ENCODE data around the gene MEIOSIN. TPM values are rescaled to one million over a fixed set of nuclear protein-coding genes. Genes with fewer than 3 reads are reported as not detected.
A peak's percentile ranks its signal among the peaks of the same experiment; 100 is the strongest.
"Not testable (repeated sequence)": the region's sequence is repeated elsewhere in the genome, so short reads cannot be mapped to it uniquely, and the experiment has no call there.

MEIOSIN gene
- total RNA-seq, 1 donor from 2014 or later: not detected

DNA sequence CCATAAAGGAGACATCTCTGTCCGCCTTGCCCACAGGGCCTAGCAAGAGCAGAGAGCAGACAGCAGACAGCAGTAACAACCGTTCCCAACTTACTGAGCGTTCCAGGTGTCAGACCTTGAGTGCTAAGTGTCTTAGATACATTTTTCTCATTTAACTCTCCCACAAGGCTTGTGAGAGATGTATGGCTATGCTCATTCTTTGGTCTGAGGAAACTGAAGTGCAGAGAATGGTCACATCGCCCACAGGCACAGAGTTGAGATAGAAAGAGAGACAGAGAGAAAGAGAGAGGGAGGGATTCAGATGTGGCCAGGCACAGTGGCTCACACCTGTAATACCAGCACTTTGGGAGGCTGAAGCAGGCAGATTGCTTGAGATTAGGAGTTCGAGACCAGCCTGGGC is 14.3 kb downstream of the MEIOSIN start:
- no peaks in the 10 kb centered on the region for H3K27me3 ChIP-seq (ENCODE audit: control insufficient read depth in 3 of 3, insufficient read depth in 3 of 3, low read length in 3 of 3)

DNA sequence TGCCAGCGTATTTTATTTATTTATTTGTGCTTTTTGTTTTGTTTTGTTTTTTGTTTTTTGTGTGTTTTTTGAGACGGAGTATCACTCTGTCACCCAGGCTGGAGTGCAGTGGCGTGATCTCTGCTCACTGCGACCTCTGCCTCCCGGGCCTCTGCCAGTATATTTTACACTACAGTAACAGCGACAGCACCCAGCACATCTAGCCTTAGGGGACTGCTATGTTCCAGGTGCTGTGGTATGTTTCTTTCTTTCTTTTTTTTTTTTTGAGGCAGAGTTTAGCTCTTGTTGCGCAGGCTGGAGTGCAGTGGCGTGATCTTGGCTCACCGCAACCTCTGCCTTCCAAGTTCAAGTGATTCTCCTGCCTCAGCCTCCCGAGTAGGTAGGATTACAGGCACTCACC is 18.2 kb downstream of the MEIOSIN start:
- not testable (repeated sequence) for H3K27ac ChIP-seq (ENCODE audit: low read depth, low read length); H3K4me3 ChIP-seq (ENCODE audit: low read length in 3 of 3); H3K27me3 ChIP-seq (ENCODE audit: control insufficient read depth in 3 of 3, insufficient read depth in 3 of 3, low read length in 3 of 3); H3K36me3 ChIP-seq (ENCODE audit: control insufficient read depth in 3 of 3, insufficient read depth in 3 of 3, low read length in 3 of 3); H3K9ac ChIP-seq (ENCODE audit: low read depth in 1 of 3, low read length in 3 of 3); H3K4me1 ChIP-seq (ENCODE audit: control insufficient read depth in 3 of 3, insufficient read depth in 3 of 3, low read length in 3 of 3); H3K9me3 ChIP-seq (ENCODE audit: control insufficient read depth in 3 of 3, low read length in 3 of 3)

More for the DNA sequence above, 14.3 kb downstream of the MEIOSIN start:
- no peaks in the 10 kb centered on the region for H3K36me3 ChIP-seq (ENCODE audit: control insufficient read depth in 3 of 3, insufficient read depth in 3 of 3, low read length in 3 of 3)
- H3K9me3 ChIP-seq (ENCODE audit: control insufficient read depth in 3 of 3, low read length in 3 of 3): no peaks in the 10 kb centered on the region
- no peak overlapping the region for H3K27ac ChIP-seq (ENCODE audit: low read depth, low read length)
- no peak overlapping the region for H3K4me3 ChIP-seq (ENCODE audit: low read length in 3 of 3)
- no peak overlapping the region for H3K9ac ChIP-seq (ENCODE audit: low read depth in 1 of 3, low read length in 3 of 3)
- H3K4me1 ChIP-seq (ENCODE audit: control insufficient read depth in 3 of 3, insufficient read depth in 3 of 3, low read length in 3 of 3): no peaks in the 10 kb centered on the region

DNA sequence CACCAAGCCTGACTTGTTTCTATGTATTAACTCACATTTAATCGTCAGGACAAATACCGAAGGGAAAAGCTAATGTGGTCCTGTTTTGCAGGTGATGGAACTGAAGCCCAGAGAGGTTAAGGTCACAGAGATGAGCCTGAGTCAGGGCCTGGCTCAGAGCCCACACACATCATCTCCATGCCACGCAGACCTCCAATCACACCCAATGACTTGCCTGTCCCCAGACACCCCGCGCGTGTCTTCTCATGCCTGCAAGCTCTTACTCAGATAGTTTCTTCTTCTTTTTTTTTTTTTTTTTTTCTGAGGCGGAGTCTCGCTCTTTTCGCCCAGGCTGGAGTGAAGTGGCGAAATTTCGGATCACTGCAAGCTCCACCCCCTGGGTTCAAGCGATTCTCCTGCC is 19.4 kb downstream of the MEIOSIN start:
- no peak overlapping the region for H3K27ac ChIP-seq (ENCODE audit: low read depth, low read length)
- H3K9me3 ChIP-seq (ENCODE audit: control insufficient read depth in 3 of 3, low read length in 3 of 3): no peaks in the 10 kb centered on the region
- no peaks in the 10 kb centered on the region for H3K36me3 ChIP-seq (ENCODE audit: control insufficient read depth in 3 of 3, insufficient read depth in 3 of 3, low read length in 3 of 3)
- no peaks in the 10 kb centered on the region for H3K27me3 ChIP-seq (ENCODE audit: control insufficient read depth in 3 of 3, insufficient read depth in 3 of 3, low read length in 3 of 3)
- no peak overlapping the region for H3K4me3 ChIP-seq (ENCODE audit: low read length in 3 of 3)
- H3K4me1 ChIP-seq (ENCODE audit: control insufficient read depth in 3 of 3, insufficient read depth in 3 of 3, low read length in 3 of 3): no peaks in the 10 kb centered on the region
- no peak overlapping the region for H3K9ac ChIP-seq (ENCODE audit: low read depth in 1 of 3, low read length in 3 of 3)

DNA sequence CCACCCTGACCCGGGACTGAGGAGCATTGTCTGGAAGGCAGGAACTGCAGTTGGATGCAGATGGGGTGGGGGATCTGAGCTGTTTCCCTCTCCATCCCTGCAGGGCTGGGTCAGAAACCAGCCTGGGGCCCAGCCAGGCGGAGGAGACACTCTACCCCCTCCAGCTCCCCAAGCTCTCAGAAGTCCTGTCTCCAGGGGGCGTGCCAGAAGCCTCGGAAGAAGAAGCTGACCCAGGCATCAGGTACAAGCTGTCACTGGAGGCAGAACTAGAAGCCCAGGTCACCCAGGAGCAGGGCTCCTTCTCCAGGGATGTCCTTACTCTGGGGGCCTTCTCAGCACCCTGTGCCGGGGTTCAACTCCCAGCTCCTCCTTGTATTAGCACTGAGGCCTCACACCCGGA is 20.3 kb downstream of the MEIOSIN start:
- Histone ChIP-seq H3K36me3 (ENCODE audit: control insufficient read depth in 3 of 3, insufficient read depth in 3 of 3, low read length in 3 of 3) (no peaks in the 10 kb centered on the region), H3K27me3 (ENCODE audit: control insufficient read depth in 3 of 3, insufficient read depth in 3 of 3, low read length in 3 of 3) (no peaks in the 10 kb centered on the region), H3K9ac (ENCODE audit: low read depth in 1 of 3, low read length in 3 of 3) (no peak overlapping the region)

DNA sequence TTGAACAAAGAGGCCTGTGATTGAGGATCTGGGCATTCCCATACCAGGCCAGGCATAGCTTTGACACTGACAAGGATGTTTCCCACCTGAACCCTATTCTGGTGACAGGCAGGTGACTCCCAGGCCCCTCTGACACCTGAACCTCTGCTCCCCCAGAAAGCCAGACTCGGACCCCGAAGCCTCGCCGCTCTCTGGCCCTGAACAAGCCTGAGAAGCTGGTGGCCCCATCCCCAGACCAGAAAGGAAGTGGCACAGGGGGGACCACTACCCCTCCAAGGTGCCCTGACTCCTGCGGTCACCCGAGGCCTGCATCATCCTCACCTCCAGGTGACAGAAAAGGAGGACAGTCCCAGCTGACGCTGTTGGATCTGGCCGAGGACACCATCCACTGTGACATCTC is 21.1 kb downstream of the MEIOSIN start:
- H3K9ac ChIP-seq (ENCODE audit: low read depth in 1 of 3, low read length in 3 of 3): no peak overlapping the region
- H3K4me3 ChIP-seq (ENCODE audit: low read length in 3 of 3): no peak overlapping the region
- no peak overlapping the region for H3K27ac ChIP-seq (ENCODE audit: low read depth, low read length)
- H3K36me3 ChIP-seq (ENCODE audit: control insufficient read depth in 3 of 3, insufficient read depth in 3 of 3, low read length in 3 of 3): no peaks in the 10 kb centered on the region
- H3K27me3 ChIP-seq (ENCODE audit: control insufficient read depth in 3 of 3, insufficient read depth in 3 of 3, low read length in 3 of 3): no peaks in the 10 kb centered on the region
- no peaks in the 10 kb centered on the region for H3K4me1 ChIP-seq (ENCODE audit: control insufficient read depth in 3 of 3, insufficient read depth in 3 of 3, low read length in 3 of 3)
- no peaks in the 10 kb centered on the region for H3K9me3 ChIP-seq (ENCODE audit: control insufficient read depth in 3 of 3, low read length in 3 of 3)

More for the DNA sequence above, 20.3 kb downstream of the MEIOSIN start:
- no peaks in the 10 kb centered on the region for H3K9me3 ChIP-seq (ENCODE audit: control insufficient read depth in 3 of 3, low read length in 3 of 3)
- no peak overlapping the region for H3K27ac ChIP-seq (ENCODE audit: low read depth, low read length)
- H3K4me3 ChIP-seq (ENCODE audit: low read length in 3 of 3): no peak overlapping the region
- H3K4me1 ChIP-seq (ENCODE audit: control insufficient read depth in 3 of 3, insufficient read depth in 3 of 3, low read length in 3 of 3): no peaks in the 10 kb centered on the region

DNA sequence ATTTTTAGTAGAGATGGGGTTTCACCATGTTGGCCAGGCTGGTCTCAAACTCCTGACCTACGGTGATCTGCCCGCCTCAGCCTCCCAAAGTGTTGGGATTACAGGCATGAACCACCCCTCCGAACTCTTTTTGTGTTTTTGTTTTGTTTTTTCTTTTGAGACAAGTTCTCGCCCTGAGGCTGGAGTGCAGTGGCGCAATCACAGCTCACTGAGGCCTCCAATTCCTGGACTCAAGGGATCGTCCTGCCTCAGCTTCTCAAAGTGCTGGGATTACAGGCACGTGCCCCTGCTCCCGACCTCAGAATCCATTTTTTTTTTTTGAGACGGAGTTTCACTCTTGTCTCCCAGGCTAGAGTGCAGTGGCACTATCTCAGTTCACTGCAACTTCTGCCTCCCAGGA is 24.5 kb downstream of the MEIOSIN start:
- Histone ChIP-seq H3K9ac (ENCODE audit: low read depth in 1 of 3, low read length in 3 of 3) (no peak overlapping the region), H3K4me1 (ENCODE audit: control insufficient read depth in 3 of 3, insufficient read depth in 3 of 3, low read length in 3 of 3) (no peaks in the 10 kb centered on the region), H3K27me3 (ENCODE audit: control insufficient read depth in 3 of 3, insufficient read depth in 3 of 3, low read length in 3 of 3) (no peaks in the 10 kb centered on the region), H3K4me3 (ENCODE audit: low read length in 3 of 3) (no peak overlapping the region), H3K27ac (ENCODE audit: low read depth, low read length) (no peak overlapping the region), H3K9me3 (ENCODE audit: control insufficient read depth in 3 of 3, low read length in 3 of 3) (no peaks in the 10 kb centered on the region), H3K36me3 (ENCODE audit: control insufficient read depth in 3 of 3, insufficient read depth in 3 of 3, low read length in 3 of 3) (no peaks in the 10 kb centered on the region)

DNA sequence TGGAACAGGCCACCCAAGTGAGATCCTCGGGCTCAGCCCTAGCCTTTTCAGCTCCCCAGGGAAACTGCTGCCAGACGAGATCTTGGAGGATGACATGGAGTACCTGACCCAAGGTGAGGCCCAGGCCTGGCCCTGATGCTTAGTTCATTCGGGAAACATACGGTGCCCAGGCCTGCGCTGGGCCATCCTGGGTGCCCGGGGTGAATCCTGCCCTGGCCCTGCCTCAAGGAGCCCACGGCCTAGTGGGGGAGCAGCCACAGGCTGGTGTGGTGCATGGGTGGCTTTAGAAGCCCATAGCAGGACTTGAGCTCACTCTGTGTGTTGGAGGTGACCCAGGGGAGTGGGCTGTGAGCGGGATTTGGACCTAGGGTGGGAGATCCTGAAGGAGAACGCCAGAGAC is 25.7 kb downstream of the MEIOSIN start:
- H3K27ac ChIP-seq (ENCODE audit: low read depth, low read length): no peak overlapping the region
- H3K4me1 ChIP-seq (ENCODE audit: control insufficient read depth in 3 of 3, insufficient read depth in 3 of 3, low read length in 3 of 3): peaks cover 4 to 5% (median 4%) of the 10 kb centered on the region in 3 donors
- H3K9ac ChIP-seq (ENCODE audit: low read depth in 1 of 3, low read length in 3 of 3): no peak overlapping the region
- H3K9me3 ChIP-seq (ENCODE audit: control insufficient read depth in 3 of 3, low read length in 3 of 3): no peaks in the 10 kb centered on the region
- no peaks in the 10 kb centered on the region for H3K36me3 ChIP-seq (ENCODE audit: control insufficient read depth in 3 of 3, insufficient read depth in 3 of 3, low read length in 3 of 3)
- no peaks in the 10 kb centered on the region for H3K27me3 ChIP-seq (ENCODE audit: control insufficient read depth in 3 of 3, insufficient read depth in 3 of 3, low read length in 3 of 3)
- no peak overlapping the region for H3K4me3 ChIP-seq (ENCODE audit: low read length in 3 of 3)

DNA sequence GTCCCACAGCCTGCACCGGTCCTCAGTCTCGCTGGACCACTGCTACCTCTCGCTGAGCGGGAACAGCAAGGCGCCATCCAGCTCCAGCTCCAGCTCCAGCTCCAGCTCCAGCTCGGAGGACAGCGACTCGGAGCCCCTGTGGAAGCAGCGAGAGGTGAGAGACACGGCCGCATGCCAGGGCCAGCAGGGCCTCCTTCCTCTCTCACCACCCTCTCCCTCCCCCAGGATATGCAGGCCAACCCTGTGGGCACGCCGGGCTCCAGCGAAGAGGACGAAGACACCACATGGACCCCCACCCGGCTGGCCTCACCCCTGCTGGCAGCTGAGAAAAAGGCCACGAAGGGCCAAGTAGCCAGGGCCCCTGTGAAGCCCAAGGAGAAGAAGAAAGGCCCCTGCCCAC is 28.5 kb downstream of the MEIOSIN start:
- no peak overlapping the region for H3K9ac ChIP-seq (ENCODE audit: low read depth in 1 of 3, low read length in 3 of 3)
- H3K27ac ChIP-seq (ENCODE audit: low read depth, low read length): no peak overlapping the region
- H3K4me1 ChIP-seq (ENCODE audit: control insufficient read depth in 3 of 3, insufficient read depth in 3 of 3, low read length in 3 of 3): peaks cover 26 to 33% (median 32%) of the 10 kb centered on the region in 3 donors

DNA sequence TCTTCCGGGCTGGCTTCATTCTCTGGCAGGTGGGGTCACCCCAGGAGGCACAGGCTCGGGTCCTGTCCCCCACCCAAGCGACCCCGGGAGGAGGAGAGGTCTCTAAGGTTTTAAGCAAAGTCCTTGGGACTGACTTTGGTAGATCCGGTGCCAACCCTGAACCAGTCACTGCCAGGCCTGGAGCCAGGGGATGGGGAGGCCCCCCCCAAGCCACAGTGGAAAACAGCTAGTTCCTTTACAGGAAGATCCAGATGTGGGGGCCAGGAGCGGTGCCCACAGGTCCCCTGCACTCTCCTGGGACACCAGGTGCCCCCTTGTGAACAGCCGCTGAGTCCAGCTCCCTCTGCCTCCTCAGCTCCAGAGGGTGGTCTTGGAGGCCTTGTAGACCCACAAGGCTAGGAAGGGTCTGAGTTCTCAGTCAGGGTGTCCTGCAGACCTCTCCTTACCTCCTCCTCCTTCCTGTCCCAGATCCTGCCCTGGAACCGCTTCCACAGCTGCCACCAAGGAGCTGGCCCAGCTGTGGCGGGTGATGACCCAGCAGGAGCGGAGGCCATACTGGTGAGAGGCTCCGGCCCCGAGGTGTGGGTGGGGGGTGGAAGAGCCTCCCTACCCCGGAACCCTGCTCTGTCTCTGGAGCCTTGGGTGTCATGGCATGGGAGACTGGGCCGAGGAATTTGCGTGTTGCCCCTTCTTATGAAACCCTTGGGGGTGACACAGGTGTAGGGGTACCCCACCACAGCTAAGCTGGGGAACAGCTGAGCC is 29.8 kb downstream of the MEIOSIN start:
- Histone ChIP-seq H3K4me1 (ENCODE audit: control insufficient read depth in 3 of 3, insufficient read depth in 3 of 3, low read length in 3 of 3) (peaks cover 35 to 46% (median 37%) of the 10 kb centered on the region in 3 donors), H3K27ac (ENCODE audit: low read depth, low read length) (no peak overlapping the region), H3K4me3 (ENCODE audit: low read length in 3 of 3) (no peak overlapping the region), H3K36me3 (ENCODE audit: control insufficient read depth in 3 of 3, insufficient read depth in 3 of 3, low read length in 3 of 3) (peaks cover 2 to 4% (median 2%) of the 10 kb centered on the region in 3 donors), H3K9me3 (ENCODE audit: control insufficient read depth in 3 of 3, low read length in 3 of 3) (no peaks in the 10 kb centered on the region), H3K9ac (ENCODE audit: low read depth in 1 of 3, low read length in 3 of 3) (peak overlapping the region in 1 of 3 donors; percentile 64), H3K27me3 (ENCODE audit: control insufficient read depth in 3 of 3, insufficient read depth in 3 of 3, low read length in 3 of 3) (no peaks in the 10 kb centered on the region)

More for the DNA sequence above, 28.5 kb downstream of the MEIOSIN start:
- Histone ChIP-seq H3K36me3 (ENCODE audit: control insufficient read depth in 3 of 3, insufficient read depth in 3 of 3, low read length in 3 of 3) (peaks cover 2 to 4% (median 2%) of the 10 kb centered on the region in 3 donors), H3K9me3 (ENCODE audit: control insufficient read depth in 3 of 3, low read length in 3 of 3) (no peaks in the 10 kb centered on the region), H3K4me3 (ENCODE audit: low read length in 3 of 3) (no peak overlapping the region), H3K27me3 (ENCODE audit: control insufficient read depth in 3 of 3, insufficient read depth in 3 of 3, low read length in 3 of 3) (no peaks in the 10 kb centered on the region)

DNA sequence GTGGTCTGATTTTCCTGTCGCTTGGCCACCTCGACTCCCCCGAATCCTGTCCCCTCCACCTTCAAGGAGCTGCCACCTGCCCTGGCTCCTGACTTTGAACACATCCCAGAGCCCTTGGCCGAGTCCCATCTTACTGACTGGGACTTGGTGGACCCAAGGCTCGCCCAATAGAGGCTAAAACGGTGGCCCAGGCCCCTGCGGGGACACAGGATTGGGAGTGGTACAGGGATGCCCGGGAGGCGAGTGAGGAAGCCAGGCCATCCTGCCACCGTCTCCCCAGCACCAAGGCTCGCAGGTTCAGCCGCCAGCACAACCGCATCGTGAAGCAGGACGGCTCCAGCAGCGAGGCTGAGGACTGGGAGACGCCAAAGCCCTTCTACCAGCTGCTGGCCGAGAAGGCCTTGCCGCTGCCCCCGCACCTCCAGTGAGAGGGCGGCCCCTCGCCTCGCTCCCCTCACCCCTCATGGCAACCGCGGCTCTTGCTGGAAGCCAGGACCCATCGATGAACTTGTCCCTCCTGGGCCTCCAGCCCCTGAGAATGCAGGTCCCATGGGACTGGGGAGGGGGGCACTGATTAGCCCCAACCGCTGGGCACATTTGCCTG is 30.6 kb downstream of the MEIOSIN start:
- no peaks in the 10 kb centered on the region for H3K27me3 ChIP-seq (ENCODE audit: control insufficient read depth in 3 of 3, insufficient read depth in 3 of 3, low read length in 3 of 3)
- no peaks in the 10 kb centered on the region for H3K9me3 ChIP-seq (ENCODE audit: control insufficient read depth in 3 of 3, low read length in 3 of 3)
- H3K4me1 ChIP-seq (ENCODE audit: control insufficient read depth in 3 of 3, insufficient read depth in 3 of 3, low read length in 3 of 3): peaks cover 35 to 48% (median 37%) of the 10 kb centered on the region in 3 donors
- H3K36me3 ChIP-seq (ENCODE audit: control insufficient read depth in 3 of 3, insufficient read depth in 3 of 3, low read length in 3 of 3): peaks cover 2 to 4% (median 2%) of the 10 kb centered on the region in 3 donors
- no peak overlapping the region for H3K4me3 ChIP-seq (ENCODE audit: low read length in 3 of 3)
- H3K27ac ChIP-seq (ENCODE audit: low read depth, low read length): no peak overlapping the region
- H3K9ac ChIP-seq (ENCODE audit: low read depth in 1 of 3, low read length in 3 of 3): peak overlapping the region in 1 of 3 donors; percentile 64
